Choroid plexus epithelial cell (primary cell): ENCODE results near the gene CYB5RL.
"Not testable (repeated sequence)": the region's sequence is repeated elsewhere in the genome, so short reads cannot be mapped to it uniquely, and the experiment has no call there.

Source experiments
- DNase-seq: peaks from one replicate; pipeline ENCODE4 v3.0.0-alpha.2; 2010; ENCODE audit warnings: low read depth
- H3K4me3 ChIP-seq: 2 replicates; pipeline ENCODE4 v1.5.1; 2011; ENCODE audit warnings: low read depth, mild to moderate bottlenecking, control low read depth, low read length, moderate library complexity
- CTCF ChIP-seq: conservative IDR thresholded peaks from 2 replicates; pipeline ENCODE4 v1.5.1; 2011; ENCODE audit warnings: low read depth, mild to moderate bottlenecking, control low read depth, inconsistent platforms, low read length, moderate library complexity

CYB5RL gene

DNA sequence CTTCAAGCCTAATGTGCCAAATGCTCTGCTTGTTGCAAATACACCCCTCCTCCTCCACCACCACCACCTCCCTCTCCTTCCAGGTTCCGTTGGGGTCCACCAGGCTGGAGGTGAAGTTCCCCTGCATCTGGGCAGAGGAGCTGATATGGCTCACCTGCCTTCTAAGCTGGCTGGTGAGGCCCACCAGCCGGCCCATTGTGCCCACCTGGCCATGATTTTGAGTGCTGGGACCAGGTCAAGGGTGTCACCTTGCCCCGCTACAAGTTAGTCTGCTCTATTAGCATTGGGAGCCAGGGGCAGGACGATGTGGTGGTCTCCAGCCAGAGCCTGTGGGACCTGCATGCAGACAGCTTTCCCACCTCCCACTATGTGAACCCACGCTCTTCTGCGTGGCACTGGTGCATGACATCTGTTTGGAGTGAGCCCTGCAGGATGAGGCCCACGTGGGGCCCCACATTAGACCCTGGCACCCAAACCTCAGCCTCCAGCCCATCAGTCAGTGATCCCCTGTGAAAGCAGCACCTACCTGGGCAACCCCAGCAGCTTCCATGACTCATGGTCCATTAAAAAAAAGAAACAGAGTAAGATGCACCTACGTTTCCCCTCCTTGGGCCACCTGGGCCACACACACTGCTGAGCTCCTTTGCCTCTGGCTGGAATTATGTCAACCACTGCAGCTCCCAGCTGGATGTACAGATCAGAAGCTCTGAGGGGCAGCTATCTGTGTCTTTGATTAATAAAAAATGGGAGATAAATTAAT lies 31.4 kb downstream of the CYB5RL start:
- no peak for DNase-seq
- no peak for TF ChIP-seq CTCF
- H3K4me3 ChIP-seq: no peak overlapping the region

GRCh38 chr1:54167422-54168139 lies 32.2 kb downstream of the CYB5RL start:
- TF ChIP-seq CTCF: no peak
- DNase-seq: peak; percentile 37
- H3K4me3 ChIP-seq: no peak overlapping the region

- not testable (repeated sequence) for DNase-seq, H3K4me3 ChIP-seq
These were observed 33.5 kb downstream of the CYB5RL start for GRCh38 chr1:54166357-54166756.

GRCh38 chr1:54165146-54165545 lies 34.7 kb downstream of the CYB5RL start:
- H3K4me3 ChIP-seq: no peak overlapping the region
- DNase-seq: no peak
- TF ChIP-seq CTCF: no peak

DNA sequence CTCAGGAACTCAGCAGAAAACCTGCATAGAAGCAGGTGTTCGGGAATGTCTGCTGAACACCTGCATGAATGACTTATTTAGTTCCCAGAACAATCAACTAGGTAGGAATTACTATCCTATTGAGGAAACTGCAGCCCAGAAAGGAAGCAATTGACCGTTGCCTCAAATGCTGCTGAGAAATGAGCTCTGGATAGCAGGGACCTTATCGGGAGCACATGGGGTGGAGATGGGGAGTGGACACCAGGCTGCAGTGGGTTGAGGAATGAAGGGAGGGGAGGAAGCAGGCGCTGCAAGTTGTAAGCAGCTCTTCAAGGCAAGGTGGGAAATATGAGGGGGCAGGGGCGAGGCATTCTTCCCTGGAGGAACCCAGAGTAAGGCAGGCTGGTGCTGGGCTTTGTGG lies 36.3 kb downstream of the CYB5RL start:
- TF ChIP-seq CTCF: no peak
- no peak overlapping the region for H3K4me3 ChIP-seq
- no peak for DNase-seq

DNA sequence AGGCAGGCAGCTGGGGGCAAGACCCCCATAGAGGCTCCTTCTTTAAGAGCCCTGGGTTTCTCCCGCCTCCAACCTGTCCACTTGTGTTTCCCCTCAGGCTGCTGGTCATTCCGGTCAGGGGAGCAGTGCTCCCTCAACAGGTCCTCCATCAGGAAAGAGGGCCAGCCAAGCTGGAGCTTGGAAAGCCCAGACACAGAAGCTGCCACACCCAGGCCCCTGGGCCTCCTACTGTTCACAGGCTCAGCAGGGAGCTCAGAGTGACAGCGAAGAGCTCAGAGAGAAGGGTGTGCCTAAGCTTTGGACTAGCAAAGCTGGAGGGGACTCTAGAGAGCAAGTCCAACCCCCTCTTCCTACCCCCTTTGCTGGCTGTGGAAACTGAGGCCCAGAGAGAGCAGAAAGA lies 36.8 kb downstream of the CYB5RL start:
- no peak overlapping the region for H3K4me3 ChIP-seq
- no peak for TF ChIP-seq CTCF
- no peak for DNase-seq

GRCh38 chr1:54161495-54162168 lies 38.2 kb downstream of the CYB5RL start:
- no peak overlapping the region for H3K4me3 ChIP-seq
- DNase-seq: no peak
- TF ChIP-seq CTCF: no peak
